ENCODE data around the gene MOB1A. TPM values are rescaled to one million over a fixed set of nuclear protein-coding genes. Genes with fewer than 3 reads are reported as not detected.
"Not testable (repeated sequence)": the region's sequence is repeated elsewhere in the genome, so short reads cannot be mapped to it uniquely, and the experiment has no call there.

MOB1A gene
- total RNA-seq, 2 experiments from 2014 or later: 96.6 to 149 TPM

DNA sequence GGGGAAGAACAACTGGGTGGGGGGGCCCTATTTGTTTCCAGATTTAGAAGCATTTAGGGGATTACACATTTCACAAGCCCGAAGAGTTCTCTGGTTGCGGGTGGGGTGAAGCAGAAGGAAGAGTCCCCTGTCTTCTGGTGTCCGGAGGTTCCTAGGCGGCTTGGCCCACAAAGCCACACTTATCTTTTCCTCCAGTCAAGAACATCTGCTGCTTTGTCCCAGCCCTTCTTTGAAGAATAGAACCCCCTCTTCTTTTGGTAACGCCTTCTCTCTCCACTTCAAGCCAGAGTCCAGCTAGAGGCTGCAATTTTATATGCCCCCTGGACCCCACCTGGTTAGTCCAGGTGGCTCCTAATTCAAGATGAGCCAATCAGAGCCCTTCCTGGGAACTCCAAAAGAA, 46.8 kb downstream of the MOB1A start:
- Mint-ChIP-seq H3K36me3 (ENCODE audit: low read depth) (peaks cover 19% of the 10 kb centered on the region), H3K27me3 (no peaks in the 10 kb centered on the region), H3K4me1 (no peaks in the 10 kb centered on the region), H3K4me3 (no peak overlapping the region), H3K9me3 (ENCODE audit: low read depth) (peaks cover 4% of the 10 kb centered on the region), H3K27ac (no peak overlapping the region)
- intact Hi-C loops (cut with DNase I, micrococcal nuclease): no loop called here
- POLR2A ChIA-PET: no interaction called here
- CTCF ChIA-PET: no interaction called here
- ATAC-seq (no peak), DNase-seq (no peak)

DNA sequence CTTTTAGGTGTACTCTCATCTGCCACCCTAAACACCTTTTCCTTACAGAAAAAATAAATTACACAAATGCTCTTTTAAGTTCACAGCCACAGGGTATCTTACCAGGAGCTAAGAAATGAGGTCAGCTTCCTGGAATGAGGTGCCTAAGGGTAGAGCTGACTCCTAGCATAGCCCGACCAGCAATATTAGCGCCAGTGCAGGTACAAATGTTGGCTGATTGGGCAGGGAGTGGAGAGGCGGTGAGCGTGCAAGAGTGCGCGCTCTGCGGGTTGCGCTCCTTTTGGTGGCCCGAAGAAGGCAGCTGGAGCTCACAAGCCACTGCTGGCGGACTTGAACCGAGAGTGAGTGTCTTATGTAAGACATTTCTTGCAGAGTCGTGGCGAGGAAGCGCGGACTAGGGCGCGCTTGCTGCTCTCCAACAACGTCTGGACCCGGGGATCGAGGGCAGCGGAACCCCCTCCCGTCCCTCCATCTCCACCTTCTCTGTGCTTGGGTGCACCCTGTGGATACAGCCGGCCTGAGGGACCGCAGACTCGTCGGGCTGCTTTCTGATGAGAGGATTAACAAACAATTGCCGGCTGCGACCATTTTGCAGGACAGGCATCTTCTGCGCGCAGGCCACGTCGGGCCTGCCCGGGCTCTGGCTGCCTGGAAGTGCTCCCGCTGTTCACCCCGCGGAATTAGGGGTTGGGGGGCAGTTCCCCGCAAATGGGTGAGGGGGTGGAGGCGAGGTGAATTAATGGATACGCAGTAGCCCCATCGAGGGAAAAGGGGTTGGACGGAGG, 48.3 kb downstream of the MOB1A start:
- no peaks in the 10 kb centered on the region for H3K4me1 Mint-ChIP-seq
- DNase-seq (no peak), ATAC-seq (no peak)
- H3K27me3 Mint-ChIP-seq: no peaks in the 10 kb centered on the region
- peaks cover 4% of the 10 kb centered on the region for H3K9me3 Mint-ChIP-seq (ENCODE audit: low read depth)
- ChIA-PET CTCF (no interaction called here), POLR2A (no interaction called here)
- intact Hi-C loops (cut with DNase I, micrococcal nuclease): no loop called here
- H3K36me3 Mint-ChIP-seq (ENCODE audit: low read depth): peaks cover 19% of the 10 kb centered on the region
- no peak overlapping the region for H3K27ac Mint-ChIP-seq
- no peak overlapping the region for H3K4me3 Mint-ChIP-seq

DNA sequence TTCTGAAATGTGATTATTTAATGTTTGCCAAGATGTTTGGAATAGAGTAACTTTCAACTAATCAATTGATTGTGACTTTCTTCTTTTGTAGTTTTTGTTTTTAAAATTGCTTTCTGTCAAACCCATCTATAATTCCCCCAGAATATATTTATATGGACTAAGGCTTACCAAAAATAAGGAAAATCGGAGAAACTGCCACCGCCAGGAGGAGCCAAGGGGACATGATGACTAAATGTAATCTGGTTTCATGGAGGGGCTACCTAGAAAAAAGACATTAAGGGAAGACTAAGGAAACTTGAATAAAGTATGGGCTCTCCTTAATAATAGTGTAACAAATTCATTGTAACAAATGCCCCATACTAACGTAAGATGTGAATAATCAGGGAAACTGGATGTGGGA, 50.5 kb downstream of the MOB1A start:
- DNase-seq: no peak
- Mint-ChIP-seq H3K36me3 (ENCODE audit: low read depth) (peaks cover 3% of the 10 kb centered on the region), H3K4me1 (no peaks in the 10 kb centered on the region), H3K27ac (no peak overlapping the region), H3K9me3 (ENCODE audit: low read depth) (peaks cover 2% of the 10 kb centered on the region), H3K27me3 (no peaks in the 10 kb centered on the region), H3K4me3 (no peak overlapping the region)
- intact Hi-C loops (cut with DNase I, micrococcal nuclease): no loop called here
- ATAC-seq: no peak
- CTCF ChIA-PET: interaction anchor here (0.6 to 1.5 kb wide), 3 partner anchors 11 to 407 kb away, joined by 4 to 5 read pairs (median 4); no protein-coding TSS in a partner anchor
- POLR2A ChIA-PET: no interaction called here

DNA sequence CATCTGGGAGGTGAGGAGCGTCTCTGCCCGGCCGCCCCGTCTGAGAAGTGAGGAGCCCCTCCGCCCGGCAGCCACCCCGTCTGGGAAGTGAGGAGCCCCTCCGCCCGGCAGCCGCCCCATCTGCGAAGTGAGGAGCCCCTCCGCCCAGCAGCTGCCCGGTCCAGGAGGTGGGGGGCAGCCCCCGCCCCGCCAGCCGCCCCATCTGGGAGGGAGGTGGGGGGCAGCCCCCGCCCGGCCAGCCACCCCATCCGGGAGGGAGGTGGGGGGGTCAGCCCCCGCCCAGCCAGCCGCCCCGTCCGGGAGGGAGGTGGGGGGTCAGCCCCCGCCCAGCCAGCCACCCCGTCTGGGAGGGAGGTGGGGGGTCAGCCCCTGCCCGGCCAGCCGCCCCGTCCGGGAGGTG, 54.7 kb downstream of the MOB1A start:
- H3K4me1 Mint-ChIP-seq, ATAC-seq, POLR2A ChIA-PET, H3K27me3 Mint-ChIP-seq, H3K4me3 Mint-ChIP-seq, DNase-seq, CTCF ChIA-PET, H3K27ac Mint-ChIP-seq: not testable (repeated sequence)
- intact Hi-C loops (cut with DNase I, micrococcal nuclease): loop anchor here (5.0 kb wide), 2 partner anchors 197 to 737 kb away; partner anchors contain the start of genes ALMS1 (in 1 of the 2) and DGUOK (in 1 of the 2)
- H3K36me3 Mint-ChIP-seq (ENCODE audit: low read depth): peaks cover 15% of the 10 kb centered on the region
- peaks cover 17% of the 10 kb centered on the region for H3K9me3 Mint-ChIP-seq (ENCODE audit: low read depth)

DNA sequence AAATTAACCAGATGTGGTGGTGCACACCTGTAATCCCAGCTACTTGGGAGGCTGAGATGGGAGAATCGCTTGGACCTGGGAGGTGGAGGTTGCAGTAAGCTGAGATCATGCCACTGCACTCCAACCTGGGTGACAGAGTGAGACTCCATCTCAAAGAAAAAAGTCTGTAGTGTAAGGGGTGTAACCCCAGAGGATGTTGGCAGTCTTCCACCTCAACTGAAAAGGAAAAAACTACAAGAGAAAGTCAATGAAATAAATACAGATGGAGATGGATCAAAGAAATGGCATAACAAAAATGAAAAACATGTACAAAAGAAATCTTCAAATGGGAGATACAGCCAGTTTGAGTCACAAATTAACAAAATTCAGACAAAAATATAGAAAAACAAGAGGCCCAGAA, 56.8 kb downstream of the MOB1A start:
- H3K27me3 Mint-ChIP-seq, H3K4me3 Mint-ChIP-seq, H3K27ac Mint-ChIP-seq, ATAC-seq, POLR2A ChIA-PET, DNase-seq, H3K4me1 Mint-ChIP-seq: not testable (repeated sequence)
- CTCF ChIA-PET: interaction anchor here (0.6 to 3.7 kb wide), 8 partner anchors 7 to 298 kb away, joined by 3 to 26 read pairs (median 6); partner anchors contain the start of genes BOLA3, MOB1A and STAMBP
- intact Hi-C loops (cut with DNase I, micrococcal nuclease): loop anchor here (2.0 to 5.0 kb wide), 3 partner anchors 119 to 735 kb away; partner anchors contain the start of genes ALMS1 (in 1 of the 2) and DGUOK (in 1 of the 2)
- Mint-ChIP-seq H3K36me3 (ENCODE audit: low read depth) (peaks cover 15% of the 10 kb centered on the region), H3K9me3 (ENCODE audit: low read depth) (peaks cover 17% of the 10 kb centered on the region)

DNA sequence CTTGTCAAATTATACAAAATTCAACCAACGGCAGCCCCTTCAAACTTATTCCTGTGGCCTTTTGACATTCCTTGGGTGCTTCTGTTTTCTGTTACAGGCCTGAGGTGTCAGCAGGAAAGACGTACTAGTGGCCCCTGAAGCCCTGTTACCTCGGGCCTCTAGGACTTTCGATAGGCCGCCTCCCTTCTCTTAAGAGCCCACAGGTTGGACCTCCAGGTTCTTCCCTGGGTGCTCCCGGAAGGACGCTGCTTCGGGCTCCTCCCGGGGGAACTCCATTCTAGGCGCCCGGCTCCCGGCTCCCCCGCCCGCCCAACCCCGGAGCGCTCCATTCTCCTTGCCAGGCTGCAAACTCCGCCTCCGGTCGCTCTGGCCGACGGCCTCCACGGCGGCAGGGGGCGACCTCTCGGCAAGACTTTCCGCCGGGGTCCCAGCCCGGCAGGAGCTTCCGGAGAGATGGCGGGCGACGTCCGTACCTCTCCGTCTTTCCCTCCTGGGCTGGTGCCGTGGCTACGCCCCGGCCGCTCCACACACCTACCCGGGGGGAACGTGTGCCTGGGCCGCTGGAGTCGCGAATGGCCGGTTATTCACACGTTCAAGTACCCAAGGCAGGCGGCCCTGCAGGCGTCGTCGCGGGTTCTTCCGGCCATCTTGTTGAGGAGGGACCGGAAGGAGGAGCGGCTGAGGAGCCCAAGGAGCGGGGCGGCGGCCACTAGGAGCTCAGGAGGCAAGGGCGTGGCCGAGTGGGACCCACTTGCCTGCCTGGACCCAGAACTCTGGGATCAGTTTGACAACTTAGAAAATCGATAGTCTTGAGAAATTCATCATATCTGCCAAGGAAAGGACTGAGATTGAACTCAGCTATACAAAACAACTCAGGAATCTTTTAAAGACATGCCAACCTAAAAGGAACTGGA, 58.5 kb downstream of the MOB1A start:
- Mint-ChIP-seq H3K4me3 (peak overlapping the region; percentile 81), H3K36me3 (ENCODE audit: low read depth) (peaks cover 15% of the 10 kb centered on the region), H3K9me3 (ENCODE audit: low read depth) (peaks cover 17% of the 10 kb centered on the region), H3K27me3 (peaks cover 3% of the 10 kb centered on the region), H3K4me1 (peaks cover 7% of the 10 kb centered on the region), H3K27ac (peak overlapping the region; percentile 89)
- peak; percentile 92 for DNase-seq
- CTCF ChIA-PET: interaction anchor here (0.6 to 3.7 kb wide), 27 partner anchors 9 to 887 kb away, joined by 3 to 26 read pairs (median 3); partner anchors contain the start of genes BOLA3, MOB1A, PRADC1 and STAMBP
- ATAC-seq: peak; percentile 97
- POLR2A ChIA-PET: interaction anchor here (0.6 to 1.3 kb wide), 5 partner anchors 10 to 140 kb away, joined by 3 to 4 read pairs (median 3); partner anchors contain the start of gene MOB1A
- intact Hi-C loops (cut with DNase I, micrococcal nuclease): loop anchor here (1.0 to 5.0 kb wide), 11 partner anchors 27 to 733 kb away; partner anchors contain the start of genes DGUOK (in 2 of the 2), ALMS1 (in 1 of the 2), BOLA3 (in 1 of the 2) and DUSP11 (in 1 of the 2)

DNA sequence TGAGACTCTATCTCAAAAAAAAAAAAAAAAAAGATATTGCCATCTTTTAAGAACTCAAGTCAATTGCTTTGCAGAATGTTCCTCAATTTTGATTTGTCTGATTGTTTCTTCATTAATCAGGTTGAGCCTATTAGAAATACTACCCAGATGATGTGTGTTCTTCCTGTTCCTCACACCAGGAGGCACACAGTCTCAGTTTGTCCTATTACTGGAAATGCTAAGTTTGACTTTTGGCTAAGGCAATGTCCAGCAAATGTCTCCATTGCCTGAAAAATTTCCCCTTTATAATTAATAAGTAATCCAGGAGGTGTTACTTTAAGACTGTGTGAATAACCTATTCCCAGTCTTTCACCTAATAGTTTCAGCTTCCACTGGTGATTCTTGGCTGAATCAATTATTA, 59.3 kb downstream of the MOB1A start:
- no peak for DNase-seq
- Mint-ChIP-seq H3K27ac (no peak overlapping the region), H3K27me3 (peaks cover 3% of the 10 kb centered on the region), H3K36me3 (ENCODE audit: low read depth) (peaks cover 15% of the 10 kb centered on the region), H3K4me3 (no peak overlapping the region), H3K4me1 (peaks cover 7% of the 10 kb centered on the region), H3K9me3 (ENCODE audit: low read depth) (peaks cover 17% of the 10 kb centered on the region)
- POLR2A ChIA-PET: no interaction called here
- ATAC-seq: no peak
- CTCF ChIA-PET: interaction anchor here (1.4 to 3.7 kb wide), 4 partner anchors 28 to 298 kb away, joined by 4 to 26 read pairs (median 15); partner anchors contain the start of genes BOLA3 and STAMBP
- intact Hi-C loops (cut with DNase I, micrococcal nuclease): no loop called here

DNA sequence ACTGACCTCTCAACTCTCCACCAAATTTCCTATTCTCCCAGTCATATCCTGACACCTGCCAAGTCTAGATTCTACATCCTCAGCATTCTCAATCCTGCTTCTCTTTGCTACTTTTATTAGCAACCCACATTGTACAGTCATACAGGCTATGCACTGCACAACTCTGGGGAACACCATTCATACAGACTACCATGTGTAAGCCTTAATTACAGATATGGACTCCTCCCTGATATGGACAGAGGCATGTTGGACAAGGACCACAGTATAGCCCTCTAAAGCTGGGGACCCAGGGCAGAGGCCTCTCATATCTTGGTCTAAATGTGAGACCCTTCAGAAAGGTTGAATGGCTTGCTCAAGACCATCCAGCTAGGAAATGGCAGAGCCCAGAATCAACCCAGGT, 67.3 kb downstream of the MOB1A start:
- POLR2A ChIA-PET: no interaction called here
- intact Hi-C loops (cut with DNase I, micrococcal nuclease): no loop called here
- Mint-ChIP-seq H3K27ac (no peak overlapping the region), H3K4me1 (no peaks in the 10 kb centered on the region), H3K4me3 (no peak overlapping the region), H3K9me3 (ENCODE audit: low read depth) (no peaks in the 10 kb centered on the region), H3K27me3 (no peaks in the 10 kb centered on the region), H3K36me3 (ENCODE audit: low read depth) (no peaks in the 10 kb centered on the region)
- DNase-seq (no peak), ATAC-seq (no peak)
- CTCF ChIA-PET: interaction anchor here (1.1 to 1.3 kb wide), 2 partner anchors 9 to 287 kb away, joined by 3 to 4 read pairs; no protein-coding TSS in a partner anchor

DNA sequence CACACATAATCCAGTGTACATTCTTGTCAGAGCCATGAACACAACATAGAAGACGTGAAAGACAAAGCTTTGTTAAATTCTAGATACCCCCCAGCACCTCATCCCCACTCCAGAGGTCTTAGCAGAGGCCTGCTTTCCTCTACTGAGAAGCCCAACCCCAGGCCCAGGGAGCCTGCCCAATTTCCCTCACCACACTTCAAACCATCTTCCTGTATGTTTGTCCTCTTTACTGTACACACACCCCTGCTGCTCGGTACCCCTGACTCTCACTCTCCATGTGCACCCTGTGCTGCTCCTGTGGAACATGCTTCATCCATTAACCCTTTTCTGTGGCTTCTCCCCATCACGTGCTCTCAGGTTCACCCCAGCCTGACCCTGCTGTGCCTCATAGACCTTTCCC, 68.1 kb downstream of the MOB1A start:
- ChIA-PET CTCF (interaction anchor here (1.3 kb wide), 1 partner anchor 286 kb away, joined by 3 read pairs; no protein-coding TSS in a partner anchor), POLR2A (no interaction called here)
- DNase-seq (no peak), ATAC-seq (no peak)
- H3K36me3 Mint-ChIP-seq (ENCODE audit: low read depth): no peaks in the 10 kb centered on the region
- H3K4me1 Mint-ChIP-seq: no peaks in the 10 kb centered on the region
- no peaks in the 10 kb centered on the region for H3K27me3 Mint-ChIP-seq
- no peaks in the 10 kb centered on the region for H3K9me3 Mint-ChIP-seq (ENCODE audit: low read depth)
- intact Hi-C loops (cut with DNase I, micrococcal nuclease): no loop called here
- H3K27ac Mint-ChIP-seq: no peak overlapping the region
- no peak overlapping the region for H3K4me3 Mint-ChIP-seq

DNA sequence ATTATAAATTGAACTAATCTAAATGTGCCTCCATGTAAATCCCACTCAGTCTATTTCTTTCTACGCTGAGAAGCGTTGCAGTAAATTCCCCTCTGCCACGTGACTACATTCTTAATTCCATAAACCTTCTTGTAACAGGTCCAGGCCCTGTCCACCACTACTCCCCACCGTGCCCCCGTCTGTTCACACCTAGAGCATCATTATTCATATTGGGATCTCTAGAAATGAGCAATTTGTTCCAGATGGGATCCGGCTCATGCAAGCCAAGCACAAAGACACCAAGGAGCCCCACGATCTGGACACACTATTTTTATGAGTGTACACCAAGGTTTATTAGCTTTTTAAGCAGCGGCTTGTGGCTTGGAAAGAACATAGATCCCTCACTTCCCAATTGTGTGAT, 69.1 kb downstream of the MOB1A start:
- no peaks in the 10 kb centered on the region for H3K4me1 Mint-ChIP-seq
- H3K27me3 Mint-ChIP-seq: no peaks in the 10 kb centered on the region
- H3K36me3 Mint-ChIP-seq (ENCODE audit: low read depth): no peaks in the 10 kb centered on the region
- intact Hi-C loops (cut with DNase I, micrococcal nuclease): loop anchor here in 1 of 2 experiments (10.0 kb wide), 1 partner anchor 205 kb away; no protein-coding TSS in a partner anchor
- no peak for ATAC-seq
- POLR2A ChIA-PET: interaction anchor here (0.6 to 1.0 kb wide), 2 partner anchors 11 to 50 kb away, joined by 3 read pairs; no protein-coding TSS in a partner anchor
- H3K27ac Mint-ChIP-seq: no peak overlapping the region
- DNase-seq: no peak
- CTCF ChIA-PET: interaction anchor here (0.6 to 1.1 kb wide), 4 partner anchors 11 to 227 kb away, joined by 3 to 5 read pairs (median 4); no protein-coding TSS in a partner anchor
- no peak overlapping the region for H3K4me3 Mint-ChIP-seq
- H3K9me3 Mint-ChIP-seq (ENCODE audit: low read depth): no peaks in the 10 kb centered on the region

DNA sequence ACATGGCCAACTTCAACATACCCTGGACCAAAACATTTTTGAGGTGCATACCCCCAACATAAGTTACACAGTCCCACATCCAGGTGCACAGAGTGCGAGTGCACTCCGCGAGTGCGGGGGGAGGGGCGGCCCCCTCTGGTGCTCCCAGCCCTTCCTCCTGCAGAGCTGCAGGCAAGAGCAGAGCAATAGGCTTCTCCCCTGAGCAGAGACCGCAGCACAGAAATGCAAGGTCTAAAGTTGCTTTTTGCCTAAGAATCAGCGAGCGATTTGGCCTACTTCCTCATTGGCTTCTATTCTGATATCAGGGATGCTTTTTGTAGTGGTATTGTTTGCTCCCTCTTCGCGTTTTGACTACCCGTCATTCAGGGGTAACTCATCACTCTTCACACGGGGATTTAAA, 71.6 kb downstream of the MOB1A start:
- ChIA-PET CTCF (interaction anchor here (0.7 kb wide), 1 partner anchor 10 kb away, joined by 3 read pairs; no protein-coding TSS in a partner anchor), POLR2A (no interaction called here)
- no peak for DNase-seq
- H3K4me1 Mint-ChIP-seq: no peaks in the 10 kb centered on the region
- intact Hi-C loops (cut with DNase I, micrococcal nuclease): loop anchor here in 1 of 2 experiments (10.0 kb wide), 1 partner anchor 202 kb away; no protein-coding TSS in a partner anchor
- H3K27ac Mint-ChIP-seq: no peak overlapping the region
- no peaks in the 10 kb centered on the region for H3K27me3 Mint-ChIP-seq
- H3K9me3 Mint-ChIP-seq (ENCODE audit: low read depth): no peaks in the 10 kb centered on the region
- no peak overlapping the region for H3K4me3 Mint-ChIP-seq
- ATAC-seq: no peak
- H3K36me3 Mint-ChIP-seq (ENCODE audit: low read depth): peaks cover 5% of the 10 kb centered on the region

Data from activated CD4-positive, alpha-beta T cell treated with anti-CD3 and anti-CD28 coated beads for 36 hours (primary cell).